HK-2 (cell line): ENCODE measurements around the gene NSA2.
A peak's percentile ranks its signal among the peaks of the same experiment; 100 is the strongest.
"Not testable (repeated sequence)": the region's sequence is repeated elsewhere in the genome, so short reads cannot be mapped to it uniquely, and the experiment has no call there.

Source experiments
- DNase-seq: peaks from one replicate; pipeline ENCODE4 v3.0.0-alpha.2; 2018; ENCODE audit not compliant: unreplicated experiment

NSA2 gene

DNA sequence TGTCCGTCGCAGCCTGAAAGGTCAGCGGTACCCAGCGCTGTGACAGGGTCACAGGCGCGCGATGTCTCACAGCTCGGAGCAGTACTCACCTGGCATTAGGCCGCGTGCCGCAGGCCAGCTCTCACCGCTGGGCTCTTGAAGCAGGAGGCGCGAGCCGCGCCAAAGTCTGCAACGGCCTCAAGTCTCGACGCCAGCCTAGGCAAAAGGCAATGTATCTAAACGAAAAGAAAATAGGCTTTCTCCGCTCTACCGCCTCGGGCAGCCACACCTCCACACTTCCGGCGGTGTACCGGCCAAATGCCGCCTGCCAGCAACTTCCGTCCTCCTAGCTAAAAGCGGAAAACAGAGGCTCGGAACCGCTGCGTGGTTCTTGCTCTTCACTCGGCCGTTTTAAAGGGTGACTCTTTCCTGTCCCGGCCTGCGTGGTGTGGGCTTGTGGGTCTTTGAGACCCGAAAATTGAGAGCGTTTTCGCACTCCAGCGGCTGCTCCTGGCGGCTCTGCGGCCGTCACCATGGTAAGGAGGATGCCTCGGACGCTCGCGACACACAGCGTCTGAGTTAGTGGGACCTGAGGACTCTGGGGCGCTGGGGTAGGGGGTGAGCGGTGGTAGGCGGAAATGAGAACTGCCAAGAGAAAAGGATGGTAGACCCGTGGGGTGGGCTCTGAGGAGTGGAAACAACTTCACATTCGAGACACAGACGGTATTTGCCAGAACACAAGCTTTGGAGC is at the start of gene NSA2, which contains the start of gene GFM2:
NSA2 (plus strand) TSS at position 401 of the 730 bp plus-strand sequence; CDS start at position 513, 112 bp downstream.
GFM2 (minus strand) TSS at position 269 of the 730 bp plus-strand sequence. CDS start 3,375 bp downstream, outside the sequence.
- peak; percentile 80 for DNase-seq

DNA sequence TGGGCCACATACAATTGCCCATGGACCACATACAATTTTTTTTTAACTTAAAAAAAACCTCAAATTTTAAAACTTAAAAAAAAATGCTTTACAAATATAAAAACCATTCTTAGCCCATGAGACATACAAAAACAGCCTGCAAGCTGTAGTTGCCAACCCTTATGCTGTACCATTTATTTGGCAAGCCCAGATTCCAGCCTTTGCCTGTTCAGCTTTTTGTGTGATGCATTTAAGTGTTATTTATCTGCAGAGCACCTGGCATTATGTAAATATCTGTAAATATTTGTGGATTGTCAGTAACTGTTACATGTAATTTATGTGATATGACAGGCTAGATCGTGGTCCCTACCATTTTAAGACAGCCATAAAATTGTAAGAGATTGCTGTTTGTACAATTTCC is 49.5 kb upstream of the NSA2 start:
- DNase-seq, result no peak

DNA sequence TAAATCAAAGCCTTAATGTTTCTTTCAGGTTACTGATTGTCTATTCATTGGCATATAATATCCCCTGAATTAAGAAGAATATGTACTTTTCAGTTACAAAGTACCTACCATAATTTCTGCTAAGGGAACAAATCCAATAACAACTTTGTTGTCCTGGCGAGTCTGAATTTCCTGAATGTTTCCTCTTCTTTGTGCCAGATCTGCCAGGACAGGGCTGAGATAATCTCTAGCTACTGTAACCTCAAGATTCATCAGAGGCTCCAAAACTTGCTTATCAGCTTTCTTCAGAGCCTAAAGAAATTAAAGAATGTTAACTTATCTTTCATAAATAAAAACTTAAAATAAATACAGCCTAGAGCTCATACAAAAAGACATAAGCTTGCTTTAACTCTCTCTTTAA is 44.8 kb upstream of the NSA2 start:
- DNase-seq, result no peak

GRCh38 chr5:74725331-74725730 is 41.7 kb upstream of the NSA2 start:
- no peak for DNase-seq

DNA sequence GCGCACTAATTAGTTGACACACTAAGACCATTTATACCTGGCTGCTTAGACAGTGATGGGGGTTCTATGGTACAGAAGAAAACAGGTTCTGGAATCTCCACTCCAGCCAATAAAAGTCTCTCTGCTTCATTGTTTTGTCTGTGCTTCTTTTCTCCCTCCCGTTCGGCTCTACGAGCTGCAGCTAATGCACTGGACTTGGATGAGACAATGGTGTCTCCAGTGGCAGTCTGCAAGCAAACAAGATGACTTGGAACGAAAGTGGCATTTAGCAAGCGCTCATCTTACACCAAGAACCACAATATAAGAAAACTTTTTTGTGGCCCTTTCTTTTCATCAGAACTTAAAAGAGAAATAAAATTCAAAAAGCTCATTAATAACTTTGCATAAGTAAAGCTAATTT is 30.3 kb upstream of the NSA2 start:
- no peak for DNase-seq

DNA sequence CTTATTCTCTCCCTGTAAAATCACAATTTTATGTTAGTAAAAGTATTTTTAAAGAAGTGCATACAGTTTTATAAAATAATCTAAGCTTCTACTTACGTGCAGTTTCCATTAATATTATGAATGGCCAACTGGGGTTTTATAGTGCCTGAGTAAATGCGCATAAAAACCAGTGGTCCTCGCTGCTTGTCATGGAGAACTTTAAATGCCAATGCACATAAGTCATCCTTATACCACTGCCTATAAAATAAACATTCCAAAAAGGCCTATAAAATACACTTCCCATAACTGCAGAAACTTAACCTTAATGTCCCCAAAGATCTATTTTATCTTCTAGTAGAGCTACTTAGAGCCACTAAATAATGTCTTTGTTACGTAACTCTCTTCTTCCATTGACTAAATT is 28.6 kb upstream of the NSA2 start:
- DNase-seq, result no peak

DNA sequence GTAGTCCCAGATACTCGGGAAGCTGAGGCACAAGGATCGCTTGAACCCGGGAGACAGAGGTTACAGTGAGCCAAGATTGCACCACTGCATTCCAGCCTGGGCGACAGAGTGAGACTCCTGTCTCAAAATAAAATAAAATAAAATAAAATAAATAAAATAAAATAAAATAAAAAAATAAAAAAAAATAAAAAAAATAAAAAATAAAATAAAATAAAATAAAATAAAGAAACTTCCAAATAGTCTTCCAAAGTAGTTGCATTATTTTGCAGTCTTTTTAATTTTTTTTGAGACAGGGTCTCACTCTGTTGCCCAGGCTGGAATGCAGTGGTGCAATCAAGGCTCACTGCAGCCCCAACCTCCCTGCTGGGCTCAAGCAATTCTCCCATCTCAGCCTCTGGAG is 18.3 kb upstream of the NSA2 start:
- not testable (repeated sequence) for DNase-seq

GRCh38 chr5:74761241-74761640 is 5.8 kb upstream of the NSA2 start:
- no peak for DNase-seq

- DNase-seq, result peak; percentile 30
Observed at GRCh38 chr5:74762599-74762998, 4.5 kb upstream of the NSA2 start.

- no peak for DNase-seq
Observed at GRCh38 chr5:74763504-74763903, 3.5 kb upstream of the NSA2 start.

DNA sequence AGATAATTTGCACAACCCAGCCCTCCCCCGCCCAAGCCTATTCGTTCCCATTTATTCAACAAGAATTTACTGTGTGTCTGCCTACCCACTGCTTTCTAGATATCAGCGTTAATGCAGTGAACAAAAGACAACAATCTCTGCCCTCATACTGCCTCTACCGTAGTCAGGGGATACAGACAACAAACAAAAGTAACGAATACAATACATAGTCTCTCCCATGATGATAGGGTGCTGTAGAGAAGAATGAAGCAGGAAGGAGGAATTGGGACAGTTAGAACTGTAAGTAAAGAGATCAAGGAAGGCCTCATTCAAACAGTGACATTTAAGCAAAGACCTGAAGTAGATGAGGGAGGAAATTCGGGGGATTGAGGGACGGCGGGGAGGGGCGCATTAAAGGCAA is 1.8 kb upstream of the NSA2 start:
- DNase-seq, result no peak

- no peak for DNase-seq
Observed at GRCh38 chr5:74765929-74766328, 1.1 kb upstream of the NSA2 start.

DNA sequence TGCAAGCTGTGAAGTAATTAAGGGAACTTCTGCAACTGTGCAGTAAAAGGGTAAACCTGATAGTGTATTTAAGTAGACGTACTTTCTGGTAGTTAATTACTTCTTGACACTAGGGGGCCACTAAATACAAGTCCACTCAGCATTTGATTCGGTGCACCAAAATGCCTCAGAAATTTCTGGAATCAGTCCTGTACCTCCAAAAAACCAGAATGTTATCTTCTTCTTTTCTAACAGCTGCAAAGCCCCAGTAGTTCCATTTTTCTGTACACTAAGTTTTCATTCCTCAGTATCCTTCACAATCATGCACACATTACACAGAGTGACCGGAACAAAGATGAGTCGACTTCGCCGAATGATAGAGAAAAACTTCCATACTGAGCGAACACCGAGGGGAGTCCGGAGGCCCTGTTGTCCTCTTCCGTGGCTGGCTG is 616 bp upstream of the NSA2 start:
- no peak for DNase-seq

GRCh38 chr5:74767579-74767913 is 497 bp downstream of the NSA2 start:
- peak; percentile 5 for DNase-seq

GRCh38 chr5:74772359-74772758 is 5.3 kb downstream of the NSA2 start:
- no peak for DNase-seq

DNA sequence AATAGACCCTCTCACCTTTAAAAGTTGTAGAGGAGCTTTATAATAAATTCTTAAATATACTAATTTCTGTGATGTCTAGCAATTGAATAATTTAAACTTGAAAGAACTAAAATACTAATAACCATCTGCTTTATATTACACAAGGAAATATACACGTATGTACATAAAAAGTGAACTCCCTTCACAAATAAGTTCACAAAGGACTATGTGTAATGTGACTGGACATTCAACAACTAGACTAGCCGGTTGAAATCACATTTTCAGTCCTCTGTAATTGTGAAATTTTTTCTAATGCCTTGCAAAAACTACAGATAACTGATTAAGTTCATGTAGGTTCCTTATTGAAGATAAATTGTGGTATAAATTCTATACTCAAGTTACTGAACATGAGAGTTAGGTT is 11.6 kb downstream of the NSA2 start:
- no peak for DNase-seq

DNA sequence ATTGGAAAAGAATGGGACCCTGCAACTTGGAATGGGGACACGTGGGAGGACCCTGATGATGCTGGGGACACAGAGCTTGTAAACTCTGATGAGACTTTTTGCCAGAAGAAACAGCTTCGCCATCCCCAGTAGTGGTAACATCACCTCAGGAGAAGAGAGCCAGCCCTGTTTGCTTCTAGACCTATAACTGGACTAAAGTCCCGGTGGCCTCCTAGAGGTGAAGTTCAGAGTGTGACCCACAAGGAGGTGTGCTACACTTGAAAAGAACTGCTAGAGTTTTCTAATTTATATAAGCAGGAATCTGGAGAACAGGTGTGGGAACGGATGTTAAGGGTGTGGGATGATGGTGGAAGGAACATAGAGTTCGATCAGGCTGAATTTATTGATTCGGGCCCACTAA is 19.8 kb downstream of the NSA2 start:
- DNase-seq, result no peak

- no peak for DNase-seq
Observed at GRCh38 chr5:74787424-74787823, 20.4 kb downstream of the NSA2 start.

DNA sequence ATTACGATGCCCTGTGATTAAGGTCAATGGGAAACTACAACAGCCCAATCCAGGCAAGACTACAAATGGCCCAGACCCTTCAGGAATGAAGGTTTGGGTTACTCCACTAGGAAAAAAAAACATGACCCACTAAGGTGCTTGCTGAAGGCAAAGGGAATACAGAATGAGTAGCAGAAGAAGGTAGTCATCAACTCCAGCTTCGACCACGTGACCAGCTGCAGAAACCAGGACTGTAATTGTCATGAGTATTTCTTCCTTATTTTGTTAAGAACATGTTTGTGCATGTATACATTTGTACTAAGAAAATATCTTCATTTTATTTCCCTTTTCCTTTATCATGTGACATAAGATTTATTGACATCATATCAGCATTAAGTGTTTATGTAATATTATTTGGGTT is 24.6 kb downstream of the NSA2 start:
- DNase-seq, result not testable (repeated sequence)

GRCh38 chr5:74798977-74799911 is 32.2 kb downstream of the NSA2 start:
- DNase-seq, result peak; percentile 29

DNA sequence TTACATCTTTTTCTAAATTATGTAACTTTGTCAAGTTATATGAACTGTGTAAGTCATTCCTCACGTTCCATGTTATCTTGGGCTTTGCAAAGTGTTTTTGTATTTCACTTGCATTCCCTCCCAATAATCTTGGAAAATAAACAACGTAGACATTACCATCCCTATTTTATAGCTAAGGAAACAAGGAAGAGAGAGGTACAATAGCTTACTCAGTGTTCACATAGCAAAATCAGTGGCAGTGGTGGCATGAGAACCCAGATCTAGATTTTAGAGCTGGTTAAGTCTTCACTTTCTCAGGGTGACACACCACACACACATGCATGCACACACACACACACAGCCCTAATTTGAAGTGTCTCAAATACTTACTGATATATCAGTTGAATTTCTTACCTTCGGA is 34.1 kb downstream of the NSA2 start:
- DNase-seq, result no peak

DNA sequence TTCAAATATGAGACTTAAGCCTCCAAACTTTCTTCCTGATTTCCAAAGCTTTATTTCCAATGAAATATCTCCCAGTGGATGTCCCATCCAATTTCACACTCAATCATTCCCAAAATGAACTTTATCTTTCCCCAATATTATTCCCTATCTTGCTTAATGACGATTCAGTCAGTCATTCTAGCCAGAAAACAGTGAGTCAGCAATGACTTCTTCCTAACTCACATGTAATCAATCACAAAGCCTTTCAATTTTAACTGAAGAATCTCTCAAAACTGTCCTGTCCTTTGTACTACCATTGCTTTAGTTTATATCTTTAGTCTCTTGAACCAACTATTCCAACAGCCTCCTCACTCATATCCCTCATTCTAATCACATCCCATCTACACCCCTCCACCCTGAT is 34.9 kb downstream of the NSA2 start:
- DNase-seq, result no peak

- peak; percentile 3 for DNase-seq
Observed at GRCh38 chr5:74810915-74811314, 43.9 kb downstream of the NSA2 start.
